Dedifferentiated amniotic fluid mesenchymal stem cell (primary cell): Measurements from ENCODE around the gene MYO1D.
"Not testable (repeated sequence)": the region's sequence is repeated elsewhere in the genome, so short reads cannot be mapped to it uniquely, and the experiment has no call there.

ENCODE experiments used
- DNase-seq: peaks from one replicate; pipeline ENCODE4 v3.0.0-alpha.2; 2016; ENCODE audit errors: extremely low spot score

Gene MYO1D

GRCh38 chr17:32894245-32894644, 17.3 kb upstream of the MYO1D start:
- DNase-seq: no peak

DNA sequence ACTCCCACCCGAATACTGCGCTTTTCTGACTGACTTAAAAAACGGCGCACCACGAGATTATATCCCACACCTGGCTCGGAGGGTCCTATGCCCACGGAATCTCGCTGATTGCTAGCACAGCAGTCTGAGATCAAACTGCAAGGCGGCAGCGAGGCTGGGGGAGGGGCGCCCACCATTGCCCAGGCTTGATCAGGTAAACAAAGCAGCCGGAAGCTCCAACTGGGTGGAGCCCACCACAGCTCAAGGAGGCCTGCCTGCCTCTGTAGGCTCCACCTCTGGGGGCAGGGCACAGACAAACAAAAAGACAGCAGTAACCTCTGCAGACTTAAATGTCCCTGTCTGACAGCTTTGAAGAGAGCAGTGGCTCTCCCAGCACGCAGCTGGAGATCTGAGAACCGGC, 10.5 kb upstream of the MYO1D start:
- DNase-seq: not testable (repeated sequence)

DNA sequence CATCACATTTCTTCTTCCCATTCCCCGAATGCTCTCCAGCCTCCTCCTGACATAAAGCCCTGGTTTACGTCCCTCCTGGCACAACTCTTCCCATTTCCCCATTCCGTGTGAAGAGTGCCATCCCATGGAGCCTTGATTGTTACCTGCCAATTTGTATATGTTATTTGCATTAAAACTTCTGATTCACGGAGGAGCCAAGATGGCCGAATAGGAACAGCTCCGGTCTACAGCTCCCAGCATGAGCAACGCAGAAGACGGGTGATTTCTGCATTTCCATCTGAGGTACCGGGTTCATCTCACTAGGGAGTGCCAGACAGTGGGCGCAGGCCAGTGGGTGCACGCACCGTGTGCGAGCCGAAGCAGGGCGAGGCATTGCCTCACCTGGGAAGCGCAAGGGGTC, 10.0 kb upstream of the MYO1D start:
- DNase-seq: not testable (repeated sequence)

GRCh38 chr17:32882734-32883133, 5.8 kb upstream of the MYO1D start:
- no peak for DNase-seq

- DNase-seq: no peak
Observed at GRCh38 chr17:32882029-32882428, 5.1 kb upstream of the MYO1D start.

GRCh38 chr17:32880671-32881453, 3.9 kb upstream of the MYO1D start:
- DNase-seq: no peak

DNA sequence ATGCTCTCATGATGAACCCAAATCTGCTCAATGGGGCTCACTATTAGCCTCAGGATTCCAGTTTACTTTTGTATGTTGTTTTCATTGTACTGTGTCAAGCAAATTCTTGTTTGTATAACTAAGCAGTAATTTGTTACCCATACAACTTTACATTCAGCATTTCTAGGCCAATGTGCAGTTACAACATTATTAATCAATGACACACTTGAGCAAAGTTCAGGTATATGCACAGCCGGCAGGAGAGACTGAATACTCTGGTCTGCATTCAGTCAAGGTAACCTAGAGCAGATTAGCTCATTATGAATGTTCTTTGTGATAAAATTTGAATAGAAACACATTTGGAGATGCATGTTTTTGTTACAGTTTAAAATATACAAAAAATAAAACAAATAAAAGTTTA, 2.2 kb upstream of the MYO1D start:
- no peak for DNase-seq

- DNase-seq: no peak
Observed at GRCh38 chr17:32878211-32878610, 1.3 kb upstream of the MYO1D start.

DNA sequence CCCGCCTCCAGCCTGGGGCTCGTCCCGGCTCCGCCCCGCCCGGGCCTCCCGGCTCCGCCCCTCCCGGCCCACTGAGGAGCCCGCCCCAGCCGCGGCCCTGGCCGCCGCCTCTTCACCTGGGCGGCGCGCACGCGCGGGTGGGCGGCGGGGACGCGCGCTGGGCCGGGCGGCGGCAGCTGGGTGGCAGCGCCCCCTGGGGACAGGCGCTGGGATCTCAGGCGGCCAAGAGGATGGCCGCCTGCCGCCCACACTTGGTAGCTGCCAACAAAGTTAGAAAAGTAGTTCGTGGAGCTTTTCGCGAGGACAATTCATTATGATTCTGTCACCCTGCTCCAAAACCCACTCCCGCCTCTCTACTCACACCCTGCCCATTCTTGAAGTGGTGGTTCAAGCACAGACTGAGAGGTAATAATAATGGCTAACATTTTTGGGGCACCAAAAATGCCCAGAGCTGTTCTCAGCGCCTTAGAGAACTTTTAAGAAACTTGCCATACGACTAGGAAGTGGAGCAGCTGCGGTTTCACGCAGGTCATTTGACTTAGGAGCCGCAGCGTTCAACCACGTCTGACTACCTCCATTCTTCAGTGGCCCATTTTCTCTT, 340 bp upstream of the MYO1D start:
- peak; percentile 59 for DNase-seq

DNA sequence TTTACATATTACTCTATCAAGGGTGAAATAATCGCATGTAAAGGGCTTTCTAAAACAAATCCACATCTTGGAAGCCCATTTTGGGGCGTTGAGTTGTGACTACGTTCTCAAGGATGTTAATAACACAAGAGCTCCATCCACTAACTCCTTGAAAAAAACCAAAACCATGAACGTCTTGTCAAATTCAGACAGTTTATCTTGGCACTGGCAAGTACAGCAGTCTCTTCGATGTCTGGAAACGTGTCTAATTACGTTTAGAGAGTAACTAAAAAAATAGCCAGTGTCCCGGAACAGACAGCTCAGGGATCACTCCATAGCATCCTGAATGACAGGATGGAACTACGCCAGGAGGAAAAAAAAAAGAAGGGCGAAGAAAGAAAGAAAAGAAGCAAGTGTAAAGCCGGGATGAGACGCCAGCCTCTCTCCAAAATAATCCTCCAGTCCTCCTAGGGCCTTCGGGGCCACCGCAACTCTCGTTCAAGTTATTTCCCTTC, 954 bp downstream of the MYO1D start:
- DNase-seq: no peak

GRCh38 chr17:32875230-32875917, 1.6 kb downstream of the MYO1D start:
- DNase-seq: no peak

DNA sequence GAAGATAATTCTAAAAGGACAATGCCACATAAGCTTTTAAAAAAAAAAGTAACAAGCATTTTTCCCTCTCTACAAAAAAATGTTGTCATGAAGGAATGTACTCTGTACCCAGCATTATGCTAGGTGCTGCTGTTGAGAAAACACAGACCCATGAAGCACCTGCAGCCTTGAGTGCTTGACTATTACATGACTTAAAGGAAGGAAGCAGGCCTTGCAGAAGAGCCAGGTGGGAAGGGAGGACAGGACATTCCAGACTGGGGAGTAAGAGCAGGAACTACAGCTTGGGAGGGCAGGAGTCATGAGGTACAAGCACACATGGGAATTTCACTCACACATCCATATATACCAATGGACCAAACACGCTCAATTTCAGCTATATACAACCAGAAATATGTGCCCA, 3.8 kb downstream of the MYO1D start:
- DNase-seq: no peak

- no peak for DNase-seq
Observed at GRCh38 chr17:32871746-32872145, 5.2 kb downstream of the MYO1D start.

DNA sequence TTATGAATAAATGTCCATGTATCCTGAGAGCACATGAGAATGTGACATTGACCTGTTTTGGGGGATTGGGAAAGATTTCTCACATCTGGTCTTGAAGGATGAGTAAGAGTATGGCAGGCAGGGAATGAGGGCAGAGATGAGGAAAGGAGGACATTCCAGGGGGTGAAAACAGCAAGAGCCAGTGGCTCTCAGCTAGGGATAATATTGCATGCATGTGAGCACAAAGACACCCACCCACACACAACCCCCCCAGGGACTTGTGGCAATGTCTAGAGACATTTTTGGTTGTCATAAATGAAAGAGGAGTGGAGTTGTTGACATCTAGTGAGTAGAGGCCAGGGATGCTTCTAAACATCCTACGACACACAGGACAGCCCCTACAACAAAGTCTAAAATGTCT, 6.0 kb downstream of the MYO1D start:
- DNase-seq: no peak

DNA sequence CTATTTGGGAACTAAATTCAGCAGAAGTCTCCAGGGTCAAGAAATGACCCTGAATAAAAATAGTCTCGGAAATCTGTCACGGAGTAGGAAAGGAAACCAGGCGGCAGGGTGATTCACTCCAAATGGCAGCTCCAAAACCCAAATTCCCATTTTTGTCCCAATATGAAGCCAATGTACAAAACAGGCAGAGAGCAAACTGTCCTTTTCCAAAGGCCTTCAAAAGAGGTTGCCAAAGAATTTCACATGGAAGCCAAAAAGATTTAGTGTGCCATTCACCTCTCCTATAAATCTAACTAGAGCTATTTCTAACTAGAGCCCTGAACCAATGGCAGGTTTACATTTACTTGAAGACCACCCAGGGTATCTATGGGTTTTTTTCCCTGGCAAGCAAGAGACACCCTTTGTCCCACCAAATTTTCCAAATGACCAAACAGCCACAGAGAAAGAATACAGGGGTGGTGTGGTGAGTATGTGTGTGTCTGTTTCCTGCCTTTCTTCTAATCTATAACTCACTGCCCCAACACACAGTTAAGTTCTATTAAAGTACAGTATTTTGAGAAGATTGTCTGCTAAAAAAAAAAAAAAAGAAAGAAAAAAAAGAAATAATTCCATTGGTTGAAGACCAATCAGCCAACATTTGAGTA, 6.8 kb downstream of the MYO1D start:
- no peak for DNase-seq

DNA sequence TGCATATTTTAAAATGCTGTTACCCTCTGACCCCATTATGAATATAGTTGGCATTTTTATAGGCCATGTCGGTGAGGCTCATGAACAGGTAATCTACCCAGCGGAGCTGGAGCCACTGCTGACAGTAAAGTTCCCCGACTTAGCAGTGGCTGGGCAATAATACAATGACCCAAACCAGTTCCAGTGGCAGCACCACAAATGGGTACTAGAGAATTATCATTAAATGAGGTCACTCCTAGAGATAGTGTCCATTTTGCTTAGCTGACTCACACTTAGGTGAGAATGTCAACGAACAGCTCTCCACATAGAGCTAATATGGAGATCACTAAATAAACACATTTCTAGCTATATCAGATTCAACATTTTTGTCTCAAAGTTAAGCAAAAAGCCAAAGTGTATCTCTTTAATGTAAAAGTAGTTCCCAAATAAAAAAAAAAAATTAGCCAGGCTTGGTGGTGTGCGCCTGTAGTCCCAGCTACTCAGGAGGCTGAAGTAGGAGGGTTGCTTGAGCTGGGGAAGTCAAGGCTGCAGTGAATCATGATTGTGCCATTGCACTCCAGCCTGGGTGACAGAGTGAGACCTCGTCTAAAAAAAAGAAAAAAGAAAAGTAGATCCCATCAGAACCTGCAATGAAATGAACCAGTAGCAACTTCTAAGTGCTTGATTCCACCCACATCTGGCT, 7.4 kb downstream of the MYO1D start:
- no peak for DNase-seq

GRCh38 chr17:32865141-32865540, 11.8 kb downstream of the MYO1D start:
- no peak for DNase-seq

- no peak for DNase-seq
Observed at GRCh38 chr17:32863559-32863958, 13.4 kb downstream of the MYO1D start.

DNA sequence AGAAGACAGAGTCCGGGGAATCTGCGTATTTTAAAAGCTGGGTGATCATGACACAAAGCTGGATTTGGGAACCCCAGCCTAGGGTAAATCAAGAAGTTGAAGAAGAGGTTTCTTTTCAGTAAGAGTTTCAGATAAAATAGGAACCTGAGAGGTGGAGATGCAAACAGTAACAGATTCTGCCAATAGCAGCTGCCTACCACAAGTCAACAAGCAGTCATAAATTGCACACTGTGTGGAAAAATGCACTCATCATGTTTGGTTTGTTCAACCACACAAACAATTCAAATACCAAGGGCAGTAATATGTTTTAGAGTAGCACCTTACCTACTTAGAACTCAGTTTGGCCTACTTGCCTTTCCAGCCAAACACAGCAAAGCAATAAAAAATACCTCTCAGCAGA, 14.0 kb downstream of the MYO1D start:
- DNase-seq: no peak

- DNase-seq: no peak
Observed at GRCh38 chr17:32861981-32862380, 14.9 kb downstream of the MYO1D start.

DNA sequence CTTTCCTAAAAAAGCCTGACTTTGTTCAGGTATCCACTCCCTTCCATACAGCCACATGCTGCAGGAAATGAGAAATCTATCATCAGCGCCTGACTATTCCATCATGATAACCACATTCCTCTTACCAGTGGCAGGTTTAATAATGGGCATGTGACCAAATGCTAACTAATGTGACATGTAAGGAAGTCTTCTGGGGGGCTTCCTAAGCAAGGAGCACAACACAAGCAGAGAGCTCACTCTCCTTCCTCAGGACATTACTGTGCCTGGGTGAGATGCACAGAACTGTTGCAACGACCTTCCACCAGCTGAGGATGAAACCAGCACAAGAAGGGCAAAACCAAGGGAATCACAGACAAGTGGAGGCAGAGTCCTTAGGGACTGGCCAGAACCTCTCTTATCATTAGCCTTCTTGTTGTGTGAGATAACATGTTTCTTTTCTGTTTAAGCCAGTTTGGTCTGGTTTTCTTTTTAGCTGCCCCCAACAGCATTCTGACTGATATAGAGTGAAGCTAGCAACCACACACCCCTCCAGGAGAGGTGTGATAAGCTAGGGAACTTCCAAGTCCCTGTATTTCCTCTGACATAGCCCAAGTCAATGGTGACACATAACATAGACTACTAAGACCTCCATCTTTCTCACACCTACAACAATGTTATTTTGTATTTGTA, 16.9 kb downstream of the MYO1D start:
- DNase-seq: no peak
